ENCODE results near the gene NLRC4.

GRCh38 chr2:32250290-32250689, 14.4 kb downstream of the NLRC4 start:
- TF ChIP-seq BHLHE40 (IDR thresholded peaks at IDR 0.05; ENCODE audit: borderline replicate concordance) (no peak), FOXK2 (IDR thresholded peaks at IDR 0.05) (no peak), ARNT (IDR thresholded peaks at IDR 0.05) (no peak), ELF4 (IDR thresholded peaks at IDR 0.05) (no peak), SUZ12 (IDR thresholded peaks at IDR 0.05) (no peak), LEF1 (IDR thresholded peaks at IDR 0.05; ENCODE audit: borderline replicate concordance) (no peak), FOXM1 (IDR thresholded peaks at IDR 0.05; ENCODE audit: borderline replicate concordance) (no peak), HDGF (IDR thresholded peaks at IDR 0.05; ENCODE audit: borderline replicate concordance) (no peak), L3MBTL2 (conservative IDR thresholded peaks at IDR 0.05) (no peak), SP1 (IDR thresholded peaks at IDR 0.05) (no peak), CTBP1 (IDR thresholded peaks at IDR 0.05; ENCODE audit: borderline replicate concordance) (no peak), NFRKB (IDR thresholded peaks at IDR 0.05) (no peak), FOXA1 (IDR thresholded peaks at IDR 0.05) (no peak)
